Glutamatergic neuron (in vitro differentiated cells): ENCODE measurements around the gene ZNF860. TPM values are rescaled to one million over a fixed set of nuclear protein-coding genes. Genes with fewer than 3 reads are reported as not detected.

Experiments
- DNase-seq: peaks from one replicate; pipeline ENCODE4 v3.0.0; 2022
- H3K27ac Mint-ChIP-seq: one replicate; pipeline ENCODE4 v1.8.0; 2020; ENCODE audit warnings: mild to moderate bottlenecking, mixed read lengths, inconsistent platforms; ENCODE audit not compliant: unreplicated experiment
- H3K27me3 Mint-ChIP-seq: one replicate; pipeline ENCODE4 v1.8.0; 2020; ENCODE audit warnings: mild to moderate bottlenecking, moderate library complexity, mixed read lengths, inconsistent platforms; ENCODE audit not compliant: unreplicated experiment
- H3K36me3 Mint-ChIP-seq: one replicate; pipeline ENCODE4 v1.8.0; 2020; ENCODE audit warnings: mild to moderate bottlenecking, mixed read lengths, inconsistent platforms; ENCODE audit not compliant: unreplicated experiment
- H3K4me1 Mint-ChIP-seq: one replicate; pipeline ENCODE4 v1.8.0; 2020; ENCODE audit warnings: mild to moderate bottlenecking, low read depth, mixed read lengths, inconsistent platforms; ENCODE audit not compliant: unreplicated experiment
- H3K4me3 Mint-ChIP-seq: one replicate; pipeline ENCODE4 v1.8.0; 2020; ENCODE audit warnings: mild to moderate bottlenecking, mixed read lengths, inconsistent platforms; ENCODE audit not compliant: unreplicated experiment
- H3K9me3 Mint-ChIP-seq: one replicate; pipeline ENCODE4 v1.8.0; 2020; ENCODE audit warnings: mild to moderate bottlenecking, moderate library complexity, mixed read lengths, inconsistent platforms; ENCODE audit not compliant: unreplicated experiment
- CTCF ChIP-seq: fragments of 200-600 bp; sonication (generic); IDR thresholded peaks from one replicate; pipeline ENCODE4 v1.5.0; 2021; ENCODE audit not compliant: partially characterized antibody, unreplicated experiment
- total RNA-seq: library from RNA; stranded (reverse); fragmentation: NEBNext Ultra II Directional; extraction: Animal tissue kit (Norgen Biotek cat#: 25700); gene quantifications from one replicate; pipeline ENCODE4 v1.2.1, GENCODE V29; 2021; ENCODE audit not compliant: unreplicated experiment

Gene ZNF860
- total RNA-seq, 1 donor from 2014 or later = not detected

- Mint-ChIP-seq H3K27ac (no peak overlapping the region), H3K36me3 (no peaks in the 10 kb centered on the region), H3K27me3 (peaks cover 4% of the 10 kb centered on the region), H3K9me3 (no peaks in the 10 kb centered on the region), H3K4me3 (no peak overlapping the region), H3K4me1 (no peaks in the 10 kb centered on the region)
- no peak for DNase-seq
- TF ChIP-seq CTCF = no peak
Observed at GRCh38 chr3:31973837-31974236, 7.7 kb upstream of the ZNF860 start.

DNA sequence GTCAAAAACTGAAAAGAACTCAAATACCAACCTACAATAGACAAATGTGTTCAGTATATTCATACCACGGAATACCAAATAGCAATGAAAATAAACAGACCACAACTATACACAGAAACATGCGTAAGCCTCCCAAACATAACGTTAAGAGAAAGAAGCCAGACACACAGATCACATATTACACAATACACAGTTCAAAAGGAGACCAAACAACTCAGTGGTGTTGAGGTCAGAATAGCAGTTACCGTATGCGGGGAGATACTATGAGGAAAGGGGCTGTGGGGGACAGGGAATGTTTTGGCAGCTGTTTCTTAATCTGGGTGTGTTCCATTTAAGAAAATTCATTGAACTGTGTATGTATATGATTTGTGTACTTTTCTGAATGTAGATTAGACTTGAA, 7.1 kb upstream of the ZNF860 start:
- H3K27me3 Mint-ChIP-seq = peaks cover 8% of the 10 kb centered on the region
- no peak for DNase-seq
- H3K9me3 Mint-ChIP-seq = no peaks in the 10 kb centered on the region
- no peak overlapping the region for H3K27ac Mint-ChIP-seq
- H3K36me3 Mint-ChIP-seq = no peaks in the 10 kb centered on the region
- H3K4me3 Mint-ChIP-seq = no peak overlapping the region
- TF ChIP-seq CTCF = no peak
- no peaks in the 10 kb centered on the region for H3K4me1 Mint-ChIP-seq

DNA sequence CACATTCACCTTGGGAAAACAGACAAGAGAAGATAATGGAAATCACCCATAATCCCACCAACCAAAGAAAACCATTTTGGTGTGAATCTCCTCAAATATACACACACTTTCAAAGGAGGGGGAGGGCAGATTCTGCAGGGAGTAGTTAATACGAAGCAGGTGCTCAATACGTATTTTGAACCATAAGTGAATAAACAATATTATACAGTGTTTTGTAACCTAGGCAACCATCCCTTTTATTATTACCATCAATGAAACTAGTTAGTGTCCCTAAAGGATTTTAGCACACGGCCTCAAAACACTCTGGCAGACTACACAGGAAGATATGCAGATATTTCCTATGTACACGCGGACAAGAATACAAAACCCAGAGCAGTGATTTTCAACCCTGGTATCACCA, 6.6 kb upstream of the ZNF860 start:
- TF ChIP-seq CTCF = no peak
- Mint-ChIP-seq H3K36me3 (no peaks in the 10 kb centered on the region), H3K27ac (no peak overlapping the region), H3K4me1 (peaks cover 3% of the 10 kb centered on the region), H3K27me3 (peaks cover 8% of the 10 kb centered on the region), H3K4me3 (no peak overlapping the region), H3K9me3 (no peaks in the 10 kb centered on the region)
- no peak for DNase-seq

- Mint-ChIP-seq H3K4me3 (no peak overlapping the region), H3K9me3 (no peaks in the 10 kb centered on the region), H3K36me3 (no peaks in the 10 kb centered on the region), H3K4me1 (peaks cover 3% of the 10 kb centered on the region), H3K27ac (no peak overlapping the region), H3K27me3 (peaks cover 8% of the 10 kb centered on the region)
- TF ChIP-seq CTCF = no peak
- DNase-seq = no peak
Observed at GRCh38 chr3:31976302-31976701, 5.2 kb upstream of the ZNF860 start.

GRCh38 chr3:31977736-31978135, 3.8 kb upstream of the ZNF860 start:
- DNase-seq = no peak
- Mint-ChIP-seq H3K9me3 (no peaks in the 10 kb centered on the region), H3K27ac (no peak overlapping the region), H3K36me3 (no peaks in the 10 kb centered on the region), H3K4me1 (peaks cover 3% of the 10 kb centered on the region), H3K4me3 (no peak overlapping the region), H3K27me3 (peaks cover 11% of the 10 kb centered on the region)
- TF ChIP-seq CTCF = no peak
